Activated CD4-positive, alpha-beta T cell treated with anti-CD3 and anti-CD28 coated beads, Interleukin-2, amount 10 ng/mL, durations not matched to agents 7 days and 5 days (primary cell): ENCODE data around the gene NMNAT2. TPM values are rescaled to one million over a fixed set of nuclear protein-coding genes. Genes with fewer than 3 reads are reported as not detected.
A peak's percentile ranks its signal among the peaks of the same experiment; 100 is the strongest.
"Not testable (repeated sequence)": the region's sequence is repeated elsewhere in the genome, so short reads cannot be mapped to it uniquely, and the experiment has no call there.

Source experiments
- CTCF ChIA-PET: fragments of 350-600 bp; sonication (Branson Sonifier 250); formaldehyde crosslinking; loops from one replicate; lab custom pipeline; 2021; ENCODE audit warnings: antibody characterized with exemption; lab: Charles Lee
- POLR2A ChIA-PET: fragments of 350-600 bp; sonication (Branson Sonifier 250); formaldehyde crosslinking; loops from one replicate; lab custom pipeline; 2021; ENCODE audit warnings: antibody characterized with exemption; lab: Charles Lee
- DNase-seq: peaks from one replicate; pipeline ENCODE4 v3.0.0-alpha.2; 2020
- H3K27ac Mint-ChIP-seq: one replicate; pipeline ENCODE4 v1.8.0; 2021; ENCODE audit warnings: mild to moderate bottlenecking, moderate library complexity, mixed read lengths
- H3K27me3 Mint-ChIP-seq: one replicate; pipeline ENCODE4 v1.8.0; 2021; ENCODE audit warnings: mixed read lengths
- H3K36me3 Mint-ChIP-seq: one replicate; pipeline ENCODE4 v1.8.0; 2021; ENCODE audit warnings: low read depth, mixed read lengths
- H3K4me1 Mint-ChIP-seq: one replicate; pipeline ENCODE4 v1.8.0; 2021; ENCODE audit warnings: mixed read lengths
- H3K4me3 Mint-ChIP-seq: one replicate; pipeline ENCODE4 v1.8.0; 2021; ENCODE audit warnings: mild to moderate bottlenecking, moderate library complexity, mixed read lengths
- H3K9me3 Mint-ChIP-seq: one replicate; pipeline ENCODE4 v1.8.0; 2021; ENCODE audit warnings: mixed read lengths
- total RNA-seq, 2 experiments: library from RNA; stranded (reverse); gene quantifications; one replicate each; pipeline ENCODE4 v1.2.3, GENCODE V29; 2021

Gene NMNAT2
- total RNA-seq, 2 experiments from 2014 or later: not detected

GRCh38 chr1:183443011-183443410 is 24.8 kb upstream of the NMNAT2 start:
- peaks cover 22% of the 10 kb centered on the region for H3K27me3 Mint-ChIP-seq
- POLR2A ChIA-PET: no interaction called here
- no peaks in the 10 kb centered on the region for H3K36me3 Mint-ChIP-seq
- H3K27ac Mint-ChIP-seq: no peak overlapping the region
- no peak for DNase-seq
- no peaks in the 10 kb centered on the region for H3K4me1 Mint-ChIP-seq
- CTCF ChIA-PET: interaction anchor here (0.7 kb wide), 1 partner anchor 1324 kb away, joined by 3 read pairs; no protein-coding TSS in a partner anchor
- no peaks in the 10 kb centered on the region for H3K9me3 Mint-ChIP-seq
- no peak overlapping the region for H3K4me3 Mint-ChIP-seq

- CTCF ChIA-PET: no interaction called here
- DNase-seq: no peak
- H3K9me3 Mint-ChIP-seq: no peaks in the 10 kb centered on the region
- POLR2A ChIA-PET: no interaction called here
- H3K4me1 Mint-ChIP-seq: no peaks in the 10 kb centered on the region
- H3K4me3 Mint-ChIP-seq: no peak overlapping the region
- H3K27ac Mint-ChIP-seq: no peak overlapping the region
- H3K36me3 Mint-ChIP-seq: no peaks in the 10 kb centered on the region
- H3K27me3 Mint-ChIP-seq: peaks cover 29% of the 10 kb centered on the region
Measured at GRCh38 chr1:183438060-183438459, 19.9 kb upstream of the NMNAT2 start.

GRCh38 chr1:183435497-183435896 is 17.3 kb upstream of the NMNAT2 start:
- Mint-ChIP-seq H3K9me3 (no peaks in the 10 kb centered on the region), H3K4me3 (no peak overlapping the region), H3K4me1 (no peaks in the 10 kb centered on the region), H3K27me3 (peaks cover 21% of the 10 kb centered on the region), H3K36me3 (no peaks in the 10 kb centered on the region), H3K27ac (no peak overlapping the region)
- CTCF ChIA-PET: interaction anchor here (0.9 kb wide), 1 partner anchor 9 kb away, joined by 3 read pairs; no protein-coding TSS in a partner anchor
- no peak for DNase-seq
- POLR2A ChIA-PET: no interaction called here

- POLR2A ChIA-PET: no interaction called here
- no peak for DNase-seq
- H3K36me3 Mint-ChIP-seq: no peaks in the 10 kb centered on the region
- no peak overlapping the region for H3K4me3 Mint-ChIP-seq
- peaks cover 14% of the 10 kb centered on the region for H3K27me3 Mint-ChIP-seq
- no peaks in the 10 kb centered on the region for H3K9me3 Mint-ChIP-seq
- no peak overlapping the region for H3K27ac Mint-ChIP-seq
- CTCF ChIA-PET: no interaction called here
- no peaks in the 10 kb centered on the region for H3K4me1 Mint-ChIP-seq
Measured at GRCh38 chr1:183433703-183434102, 15.5 kb upstream of the NMNAT2 start.

GRCh38 chr1:183432548-183432875 is 14.3 kb upstream of the NMNAT2 start:
- POLR2A ChIA-PET: no interaction called here
- H3K4me1 Mint-ChIP-seq: no peaks in the 10 kb centered on the region
- no peak overlapping the region for H3K27ac Mint-ChIP-seq
- no peaks in the 10 kb centered on the region for H3K9me3 Mint-ChIP-seq
- no peaks in the 10 kb centered on the region for H3K36me3 Mint-ChIP-seq
- H3K4me3 Mint-ChIP-seq: no peak overlapping the region
- peaks cover 11% of the 10 kb centered on the region for H3K27me3 Mint-ChIP-seq
- DNase-seq: no peak
- CTCF ChIA-PET: no interaction called here

- H3K36me3 Mint-ChIP-seq: no peaks in the 10 kb centered on the region
- H3K4me1 Mint-ChIP-seq: no peaks in the 10 kb centered on the region
- H3K4me3 Mint-ChIP-seq: no peak overlapping the region
- no peak overlapping the region for H3K27ac Mint-ChIP-seq
- no peaks in the 10 kb centered on the region for H3K9me3 Mint-ChIP-seq
- CTCF ChIA-PET: no interaction called here
- peaks cover 11% of the 10 kb centered on the region for H3K27me3 Mint-ChIP-seq
- POLR2A ChIA-PET: no interaction called here
- DNase-seq: no peak
Measured at GRCh38 chr1:183431840-183432547, 13.8 kb upstream of the NMNAT2 start.

GRCh38 chr1:183427591-183427990 is 9.4 kb upstream of the NMNAT2 start:
- H3K4me3 Mint-ChIP-seq, H3K27ac Mint-ChIP-seq, POLR2A ChIA-PET, H3K4me1 Mint-ChIP-seq, H3K36me3 Mint-ChIP-seq, H3K9me3 Mint-ChIP-seq, CTCF ChIA-PET, DNase-seq: not testable (repeated sequence)
- H3K27me3 Mint-ChIP-seq: peaks cover 15% of the 10 kb centered on the region

DNA sequence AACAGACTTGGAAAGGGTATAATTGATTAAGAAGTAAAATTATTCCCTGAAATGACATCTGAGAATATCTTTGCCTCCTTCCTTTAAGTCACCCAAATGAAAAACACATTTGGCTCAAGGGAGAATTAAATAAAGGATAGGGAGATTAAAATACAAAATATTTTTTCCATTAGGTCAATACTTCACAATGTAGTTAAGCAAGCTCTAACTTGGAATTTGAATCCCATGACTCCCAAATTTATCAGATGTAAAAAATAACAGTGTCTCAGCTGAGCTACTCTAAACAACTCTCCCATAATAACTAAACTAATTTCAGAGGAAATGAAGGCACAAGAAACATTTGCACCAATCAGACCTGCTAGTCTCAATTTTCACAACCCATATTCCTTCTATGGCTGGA is 6.5 kb upstream of the NMNAT2 start:
- H3K27ac Mint-ChIP-seq: no peak overlapping the region
- ChIA-PET CTCF (no interaction called here), POLR2A (no interaction called here)
- no peaks in the 10 kb centered on the region for H3K36me3 Mint-ChIP-seq
- no peaks in the 10 kb centered on the region for H3K9me3 Mint-ChIP-seq
- H3K4me3 Mint-ChIP-seq: no peak overlapping the region
- no peak for DNase-seq
- H3K27me3 Mint-ChIP-seq: peaks cover 22% of the 10 kb centered on the region
- H3K4me1 Mint-ChIP-seq: no peaks in the 10 kb centered on the region

GRCh38 chr1:183423541-183423940 is 5.4 kb upstream of the NMNAT2 start:
- no peak overlapping the region for H3K27ac Mint-ChIP-seq
- no peaks in the 10 kb centered on the region for H3K9me3 Mint-ChIP-seq

DNA sequence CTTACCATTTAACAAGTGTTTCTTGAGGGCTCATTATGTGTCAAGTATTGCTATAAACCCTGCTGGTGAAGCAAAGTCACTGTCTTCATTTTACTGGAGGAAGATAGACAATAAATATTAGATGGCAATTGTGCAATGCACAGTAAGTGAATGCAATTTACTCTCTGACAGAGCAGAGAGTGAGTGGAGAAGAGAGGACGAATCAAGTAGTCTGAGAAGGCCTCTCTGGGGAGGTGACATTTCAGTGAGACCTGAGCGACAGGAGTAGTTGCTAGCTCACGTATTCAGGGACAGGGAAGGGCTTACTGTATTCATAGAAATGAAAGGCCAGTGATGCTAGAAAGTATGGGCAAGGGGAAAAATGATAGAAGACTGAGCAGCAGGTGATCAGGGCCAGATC is 1.2 kb upstream of the NMNAT2 start:
- POLR2A ChIA-PET: interaction anchor here (0.6 kb wide), 1 partner anchor 16 kb away, joined by 3 read pairs; no protein-coding TSS in a partner anchor
- Mint-ChIP-seq H3K9me3 (no peaks in the 10 kb centered on the region), H3K36me3 (peaks cover 7% of the 10 kb centered on the region), H3K27me3 (peaks cover 56% of the 10 kb centered on the region), H3K4me3 (no peak overlapping the region), H3K27ac (no peak overlapping the region), H3K4me1 (peaks cover 23% of the 10 kb centered on the region)
- CTCF ChIA-PET: no interaction called here
- no peak for DNase-seq

More at GRCh38 chr1:183423541-183423940, 5.4 kb upstream of the NMNAT2 start:
- Mint-ChIP-seq H3K4me3 (no peak overlapping the region), H3K27me3 (peaks cover 32% of the 10 kb centered on the region), H3K36me3 (peaks cover 2% of the 10 kb centered on the region), H3K4me1 (peaks cover 2% of the 10 kb centered on the region)
- no peak for DNase-seq
- ChIA-PET POLR2A (no interaction called here), CTCF (no interaction called here)

DNA sequence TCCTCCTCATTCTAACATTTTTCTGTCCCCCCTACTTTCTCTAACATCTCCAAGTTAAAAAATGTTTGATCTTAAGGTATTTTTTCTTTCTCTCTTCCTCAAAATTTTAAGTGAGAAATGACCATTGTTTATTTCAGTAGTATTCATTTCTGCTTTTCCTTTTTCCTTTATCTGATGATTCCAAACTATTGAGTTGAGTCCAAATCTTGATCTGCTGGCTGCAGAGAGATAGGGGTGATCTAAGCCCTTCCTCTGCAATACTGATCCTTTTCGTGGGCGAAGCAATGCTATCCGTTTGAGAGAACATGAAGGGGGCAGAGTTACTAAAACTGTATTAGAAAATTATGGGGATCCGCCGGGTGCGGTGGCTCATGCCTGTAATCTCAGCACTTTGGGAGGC is 516 bp upstream of the NMNAT2 start:
- ChIA-PET POLR2A (no interaction called here), CTCF (no interaction called here)
- H3K9me3 Mint-ChIP-seq: no peaks in the 10 kb centered on the region
- no peak for DNase-seq
- peaks cover 23% of the 10 kb centered on the region for H3K4me1 Mint-ChIP-seq
- H3K4me3 Mint-ChIP-seq: peak overlapping the region; percentile 9
- H3K27ac Mint-ChIP-seq: no peak overlapping the region
- H3K36me3 Mint-ChIP-seq: peaks cover 7% of the 10 kb centered on the region
- H3K27me3 Mint-ChIP-seq: peaks cover 56% of the 10 kb centered on the region

GRCh38 chr1:183416850-183417771 is 1.1 kb downstream of the NMNAT2 start:
- DNase-seq: peak; percentile 46
- Mint-ChIP-seq H3K27ac (no peak overlapping the region), H3K4me3 (peak overlapping the region; percentile 31), H3K36me3 (peaks cover 7% of the 10 kb centered on the region), H3K27me3 (peaks cover 54% of the 10 kb centered on the region), H3K4me1 (peaks cover 23% of the 10 kb centered on the region), H3K9me3 (no peaks in the 10 kb centered on the region)
- CTCF ChIA-PET: interaction anchor here (0.5 kb wide), 2 partner anchors 384 to 463 kb away, joined by 3 to 4 read pairs; no protein-coding TSS in a partner anchor
- POLR2A ChIA-PET: no interaction called here

DNA sequence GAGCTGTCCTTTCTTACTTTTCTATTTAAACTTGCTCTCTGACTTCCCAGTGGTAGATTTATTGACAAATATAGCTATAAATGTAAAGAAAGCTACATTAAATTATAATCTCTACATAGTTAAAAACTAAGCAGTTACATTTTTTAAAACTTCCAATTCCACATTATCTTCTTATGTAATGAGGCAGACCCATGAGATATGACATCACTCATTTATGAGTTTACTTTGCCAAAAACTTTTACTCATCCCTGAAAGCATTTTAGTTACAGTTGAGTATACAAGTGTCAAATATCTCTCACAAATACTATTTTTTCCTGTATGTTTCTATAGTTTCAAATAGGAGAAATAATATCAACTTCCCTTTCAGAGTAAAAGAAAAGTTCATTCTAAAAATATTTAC is 3.8 kb downstream of the NMNAT2 start:
- Mint-ChIP-seq H3K36me3 (peaks cover 7% of the 10 kb centered on the region), H3K4me3 (no peak overlapping the region), H3K9me3 (no peaks in the 10 kb centered on the region), H3K27me3 (peaks cover 42% of the 10 kb centered on the region), H3K4me1 (peaks cover 23% of the 10 kb centered on the region), H3K27ac (no peak overlapping the region)
- POLR2A ChIA-PET: no interaction called here
- no peak for DNase-seq
- CTCF ChIA-PET: no interaction called here
